Measurements from ENCODE around the gene CCDC171. TPM values are rescaled to one million over a fixed set of nuclear protein-coding genes. Genes with fewer than 3 reads are reported as not detected.
A peak's percentile ranks its signal among the peaks of the same experiment; 100 is the strongest.

The CCDC171 gene
- total and polyA plus RNA-seq, 3 donors from 2014 or later = 13.2 to 30.2 (median 21.4) TPM

GRCh38 chr9:15617782-15618181 is 64.9 kb downstream of the CCDC171 start:
- no peak overlapping the region for H3K4me3 ChIP-seq
- H3K36me3 ChIP-seq (ENCODE audit: low read depth, missing control alignments) = no peaks in the 10 kb centered on the region
- intact Hi-C loops (cut with DNase I; ENCODE audit: low total_unique reads) = no loop called here

GRCh38 chr9:15618540-15619331 is 65.9 kb downstream of the CCDC171 start:
- intact Hi-C loops (cut with DNase I; ENCODE audit: low total_unique reads) = no loop called here
- 67 to 70% methylated on average over 11 to 18 of the region's 18 CpGs for WGBS, 2 donors
- no peak for TF ChIP-seq POLR2A (IDR thresholded peaks at IDR 0.05)
- no peak for TF ChIP-seq CTCF (IDR thresholded peaks at IDR 0.05)
- no peaks in the 10 kb centered on the region for H3K4me1 ChIP-seq
- H3K36me3 ChIP-seq (ENCODE audit: low read depth, missing control alignments) = no peaks in the 10 kb centered on the region
- no peaks in the 10 kb centered on the region for H3K27me3 ChIP-seq
- no peak for DNase-seq
- H3K27ac ChIP-seq = no peak overlapping the region
- no peak overlapping the region for H3K4me3 ChIP-seq
- H3K9me3 ChIP-seq = no peaks in the 10 kb centered on the region

More at GRCh38 chr9:15617782-15618181, 64.9 kb downstream of the CCDC171 start:
- 71 to 84% methylated on average over 6 to 7 of the region's 7 CpGs for WGBS, 2 donors
- Histone ChIP-seq H3K4me1 (no peaks in the 10 kb centered on the region), H3K27ac (no peak overlapping the region), H3K9me3 (no peaks in the 10 kb centered on the region), H3K27me3 (no peaks in the 10 kb centered on the region)
- no peak for DNase-seq
- TF ChIP-seq POLR2A (IDR thresholded peaks at IDR 0.05) = no peak
- no peak for TF ChIP-seq CTCF (IDR thresholded peaks at IDR 0.05)

GRCh38 chr9:15622318-15622971 is 69.6 kb downstream of the CCDC171 start:
- WGBS, 2 donors = 33 to 43% methylated on average over 1 of the region's 1 CpG
- DNase-seq = no peak
- TF ChIP-seq POLR2A (IDR thresholded peaks at IDR 0.05) = no peak
- TF ChIP-seq CTCF (IDR thresholded peaks at IDR 0.05) = peak in 1 of 3 experiments; percentile 11
- Histone ChIP-seq H3K4me1 (no peaks in the 10 kb centered on the region), H3K27me3 (no peaks in the 10 kb centered on the region), H3K27ac (no peak overlapping the region), H3K9me3 (no peaks in the 10 kb centered on the region), H3K36me3 (ENCODE audit: low read depth, missing control alignments) (no peaks in the 10 kb centered on the region), H3K4me3 (no peak overlapping the region)
- intact Hi-C loops (cut with DNase I; ENCODE audit: low total_unique reads) = no loop called here

GRCh38 chr9:15635752-15636151 is 82.9 kb downstream of the CCDC171 start:
- WGBS, 2 donors = 81 to 88% methylated on average over 1 of the region's 1 CpG
- intact Hi-C loops (cut with DNase I; ENCODE audit: low total_unique reads) = no loop called here
- Histone ChIP-seq H3K27ac (no peak overlapping the region), H3K27me3 (no peaks in the 10 kb centered on the region), H3K4me1 (no peaks in the 10 kb centered on the region), H3K36me3 (ENCODE audit: low read depth, missing control alignments) (no peaks in the 10 kb centered on the region), H3K4me3 (no peak overlapping the region), H3K9me3 (no peaks in the 10 kb centered on the region)
- TF ChIP-seq POLR2A (IDR thresholded peaks at IDR 0.05) = no peak
- no peak for TF ChIP-seq CTCF (IDR thresholded peaks at IDR 0.05)
- no peak for DNase-seq
